Stimulated activated effector memory CD8-positive, alpha-beta T cell treated with anti-CD3 and anti-CD28 coated beads, Interleukin-12 subunit alpha, Interleukin-12 subunit beta, amount 100 ng/mL, for 72 hours (primary cell): ENCODE measurements around the gene A2ML1.

Experiments used
- ATAC-seq: fragments of 150-1000 bp; cut with Tn5 transposase; 2 replicates; pipeline ENCODE4 v1.10.0; 2021
- DNase-seq, 2 donors: peaks; one replicate each; pipeline ENCODE4 v3.0.0; 2021 to 2022; ENCODE audit warnings: low spot score in 2 of 2
- H3K27ac Mint-ChIP-seq: one replicate; pipeline ENCODE4 v1.8.0; 2022; ENCODE audit warnings: mild to moderate bottlenecking, mixed read lengths
- H3K36me3 Mint-ChIP-seq: one replicate; pipeline ENCODE4 v1.8.0; 2022; ENCODE audit warnings: mild to moderate bottlenecking, mixed read lengths
- H3K4me1 Mint-ChIP-seq: one replicate; pipeline ENCODE4 v1.8.0; 2022; ENCODE audit warnings: mixed read lengths
- H3K4me3 Mint-ChIP-seq: one replicate; pipeline ENCODE4 v1.8.0; 2022; ENCODE audit warnings: mild to moderate bottlenecking, mixed read lengths
- H3K9me3 Mint-ChIP-seq: one replicate; pipeline ENCODE4 v1.8.0; 2022; ENCODE audit warnings: mixed read lengths

A2ML1 gene

DNA sequence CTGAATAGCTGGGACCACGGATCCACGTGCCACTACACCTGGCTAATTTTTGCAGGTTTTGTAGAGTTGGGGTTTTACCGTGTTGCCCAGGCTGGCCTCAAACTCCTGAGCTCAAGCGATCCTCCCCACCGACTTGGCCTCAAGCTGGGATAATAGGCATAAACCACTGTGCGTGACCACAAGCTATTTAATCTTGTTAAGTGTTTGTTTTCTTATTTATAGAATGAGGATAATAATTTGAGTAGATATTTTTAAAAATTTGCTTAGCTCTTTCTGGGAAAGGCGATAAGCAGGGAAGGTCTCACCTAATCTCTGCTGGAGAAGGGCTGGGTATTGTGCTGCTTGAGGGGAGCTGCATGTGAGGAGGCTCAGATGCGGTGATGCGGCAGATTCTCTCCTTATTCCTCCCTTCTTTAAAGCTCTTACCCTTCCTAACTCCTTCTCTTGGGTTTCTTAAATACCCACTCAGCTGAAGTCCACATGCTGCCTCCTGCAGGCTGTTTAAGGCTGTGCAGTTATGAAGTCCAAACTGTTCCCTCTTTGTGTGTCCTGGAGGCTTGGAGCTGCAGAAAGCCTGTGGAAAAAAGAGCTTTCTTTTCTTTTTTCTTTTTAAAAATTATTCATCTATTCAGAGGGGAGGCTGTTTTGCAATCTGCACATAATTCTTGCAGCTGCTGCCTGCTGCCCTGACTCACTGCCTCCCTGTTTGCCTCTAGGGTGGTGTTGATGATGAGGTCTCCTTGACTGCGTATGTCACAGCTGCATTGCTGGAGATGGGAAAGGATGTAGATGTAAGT lies 37.9 kb downstream of the A2ML1 start:
- Mint-ChIP-seq H3K27ac (no peak overlapping the region), H3K4me3 (no peak overlapping the region), H3K4me1 (no peaks in the 10 kb centered on the region), H3K9me3 (no peaks in the 10 kb centered on the region), H3K36me3 (no peaks in the 10 kb centered on the region)
- peak; percentile 39 for ATAC-seq
- peak; percentile 4 to 52 for DNase-seq

GRCh38 chr12:8866429-8866828 lies 44.0 kb downstream of the A2ML1 start:
- Mint-ChIP-seq H3K36me3 (no peaks in the 10 kb centered on the region), H3K4me1 (peaks cover 5% of the 10 kb centered on the region), H3K9me3 (no peaks in the 10 kb centered on the region), H3K27ac (no peak overlapping the region), H3K4me3 (no peak overlapping the region)
- DNase-seq (no peak), ATAC-seq (no peak)

DNA sequence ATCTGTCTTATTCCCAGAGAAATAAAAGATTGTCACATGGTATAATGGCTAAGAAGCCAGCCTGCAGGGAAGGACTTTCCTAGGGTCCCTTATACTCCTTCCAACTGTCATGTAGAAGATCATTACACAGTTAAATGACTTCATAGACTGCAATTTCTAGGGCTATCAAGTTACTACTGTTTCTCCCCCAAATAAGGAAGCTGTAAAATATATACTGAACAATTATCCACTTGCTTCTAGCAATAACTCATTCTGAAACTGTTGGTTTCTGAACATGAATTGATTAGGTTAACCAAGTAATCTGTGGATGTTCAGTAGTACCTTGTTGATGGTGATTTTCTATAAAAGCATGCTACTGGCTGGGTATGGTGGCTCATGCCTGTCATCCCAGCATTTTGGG lies 44.6 kb downstream of the A2ML1 start:
- Mint-ChIP-seq H3K27ac (no peak overlapping the region), H3K36me3 (no peaks in the 10 kb centered on the region), H3K9me3 (no peaks in the 10 kb centered on the region), H3K4me3 (no peak overlapping the region), H3K4me1 (peaks cover 5% of the 10 kb centered on the region)
- ATAC-seq (peak; percentile 21), DNase-seq (no peak)

DNA sequence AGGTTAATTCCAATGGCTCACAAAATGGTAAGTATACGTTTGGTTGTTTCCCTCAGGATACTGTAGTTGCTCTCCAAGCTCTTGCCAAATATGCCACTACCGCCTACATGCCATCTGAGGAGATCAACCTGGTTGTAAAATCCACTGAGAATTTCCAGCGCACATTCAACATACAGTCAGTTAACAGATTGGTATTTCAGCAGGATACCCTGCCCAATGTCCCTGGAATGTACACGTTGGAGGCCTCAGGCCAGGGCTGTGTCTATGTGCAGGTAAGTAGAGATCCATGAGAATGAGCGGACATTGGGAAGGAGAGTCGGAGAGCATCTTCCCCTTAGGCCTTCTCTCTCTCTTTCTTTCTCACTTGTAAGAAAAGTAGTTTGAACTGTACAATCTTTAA lies 45.4 kb downstream of the A2ML1 start:
- Mint-ChIP-seq H3K4me1 (peaks cover 5% of the 10 kb centered on the region), H3K36me3 (no peaks in the 10 kb centered on the region), H3K4me3 (no peak overlapping the region), H3K27ac (no peak overlapping the region), H3K9me3 (no peaks in the 10 kb centered on the region)
- no peak for DNase-seq
- no peak for ATAC-seq

- ATAC-seq = no peak
- Mint-ChIP-seq H3K4me3 (no peak overlapping the region), H3K27ac (no peak overlapping the region), H3K4me1 (peaks cover 5% of the 10 kb centered on the region), H3K9me3 (no peaks in the 10 kb centered on the region), H3K36me3 (no peaks in the 10 kb centered on the region)
- DNase-seq = no peak
Measured at GRCh38 chr12:8870586-8870985, 48.2 kb downstream of the A2ML1 start.

- Mint-ChIP-seq H3K4me3 (no peak overlapping the region), H3K4me1 (peaks cover 5% of the 10 kb centered on the region), H3K36me3 (no peaks in the 10 kb centered on the region), H3K9me3 (no peaks in the 10 kb centered on the region), H3K27ac (no peak overlapping the region)
- DNase-seq (no peak), ATAC-seq (no peak)
Measured at GRCh38 chr12:8871068-8871467, 48.6 kb downstream of the A2ML1 start.

DNA sequence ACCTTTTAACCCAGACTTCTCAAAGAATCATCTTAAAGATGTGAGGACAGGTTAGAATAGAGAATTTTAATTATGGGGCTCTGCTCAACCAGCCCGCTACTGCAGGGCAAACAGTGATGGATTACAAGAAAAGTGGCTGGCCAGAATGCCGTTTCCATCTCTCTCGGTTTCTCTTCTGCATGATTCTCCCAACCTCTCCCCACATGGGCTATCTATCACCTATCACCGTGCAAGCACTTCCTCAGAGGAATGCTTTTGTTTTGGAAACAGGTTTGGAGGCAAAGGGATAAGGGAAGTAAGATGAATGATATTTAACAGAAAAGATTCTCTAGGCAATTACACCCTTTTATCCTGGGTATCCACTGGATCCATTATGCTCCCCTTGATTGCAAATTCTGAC lies 54.5 kb downstream of the A2ML1 start:
- Mint-ChIP-seq H3K27ac (no peak overlapping the region), H3K4me3 (no peak overlapping the region), H3K36me3 (no peaks in the 10 kb centered on the region), H3K4me1 (no peaks in the 10 kb centered on the region), H3K9me3 (no peaks in the 10 kb centered on the region)
- no peak for ATAC-seq
- DNase-seq = no peak

- no peaks in the 10 kb centered on the region for H3K36me3 Mint-ChIP-seq
- no peak overlapping the region for H3K27ac Mint-ChIP-seq
- no peaks in the 10 kb centered on the region for H3K4me1 Mint-ChIP-seq
- DNase-seq (no peak), ATAC-seq (no peak)
- no peaks in the 10 kb centered on the region for H3K9me3 Mint-ChIP-seq
- no peak overlapping the region for H3K4me3 Mint-ChIP-seq
Measured at GRCh38 chr12:8886502-8887284, 64.3 kb downstream of the A2ML1 start.

- Mint-ChIP-seq H3K9me3 (no peaks in the 10 kb centered on the region), H3K4me1 (no peaks in the 10 kb centered on the region), H3K27ac (no peak overlapping the region), H3K36me3 (no peaks in the 10 kb centered on the region), H3K4me3 (no peak overlapping the region)
- ATAC-seq (no peak), DNase-seq (no peak)
Measured at GRCh38 chr12:8887285-8887715, 64.9 kb downstream of the A2ML1 start.

DNA sequence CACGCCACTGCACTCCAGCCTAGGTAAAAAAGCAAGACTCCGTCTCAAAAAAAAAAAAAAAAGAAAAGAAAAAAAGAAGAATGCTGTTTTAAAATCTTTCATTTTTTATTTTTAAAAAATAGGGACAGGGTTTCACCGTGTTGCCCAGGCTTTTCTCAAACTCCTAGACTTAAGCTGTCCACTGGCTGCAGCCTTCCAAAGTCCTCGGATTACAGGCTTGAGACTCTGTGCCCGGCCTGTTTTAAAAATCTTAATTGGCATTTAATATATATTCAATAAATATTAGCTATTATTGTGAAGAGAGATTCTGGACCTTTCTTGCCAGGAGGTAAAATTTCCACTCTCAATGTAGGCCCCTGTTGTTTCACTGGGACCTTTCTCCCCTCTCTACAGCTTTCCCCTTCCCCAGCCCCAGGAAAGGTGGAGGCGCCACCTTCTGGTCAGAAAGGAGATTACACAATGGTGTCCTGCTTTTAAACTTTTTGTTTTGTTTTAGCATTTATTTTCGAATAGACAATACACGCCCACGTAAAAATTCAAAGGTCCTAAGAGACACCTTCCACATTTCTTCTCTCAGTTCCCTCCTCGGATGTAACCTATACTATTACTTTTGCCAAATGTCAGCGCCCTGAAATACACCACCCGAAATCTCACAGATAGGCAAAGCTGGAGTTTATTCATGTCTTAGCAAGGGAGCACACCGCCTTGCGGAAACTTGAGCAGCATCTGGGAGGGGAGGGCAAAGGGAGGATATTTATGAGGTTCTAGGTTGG lies 68.1 kb downstream of the A2ML1 start:
- H3K9me3 Mint-ChIP-seq = no peaks in the 10 kb centered on the region
- no peak overlapping the region for H3K27ac Mint-ChIP-seq
- ATAC-seq (peak; percentile 68), DNase-seq (peak; percentile 56 to 78)
- H3K36me3 Mint-ChIP-seq = no peaks in the 10 kb centered on the region
- H3K4me1 Mint-ChIP-seq = no peaks in the 10 kb centered on the region
- peak overlapping the region; percentile 69 for H3K4me3 Mint-ChIP-seq

GRCh38 chr12:8891976-8892375 lies 69.6 kb downstream of the A2ML1 start:
- Mint-ChIP-seq H3K9me3 (no peaks in the 10 kb centered on the region), H3K4me1 (no peaks in the 10 kb centered on the region), H3K27ac (no peak overlapping the region), H3K36me3 (no peaks in the 10 kb centered on the region), H3K4me3 (no peak overlapping the region)
- ATAC-seq (no peak), DNase-seq (no peak)

DNA sequence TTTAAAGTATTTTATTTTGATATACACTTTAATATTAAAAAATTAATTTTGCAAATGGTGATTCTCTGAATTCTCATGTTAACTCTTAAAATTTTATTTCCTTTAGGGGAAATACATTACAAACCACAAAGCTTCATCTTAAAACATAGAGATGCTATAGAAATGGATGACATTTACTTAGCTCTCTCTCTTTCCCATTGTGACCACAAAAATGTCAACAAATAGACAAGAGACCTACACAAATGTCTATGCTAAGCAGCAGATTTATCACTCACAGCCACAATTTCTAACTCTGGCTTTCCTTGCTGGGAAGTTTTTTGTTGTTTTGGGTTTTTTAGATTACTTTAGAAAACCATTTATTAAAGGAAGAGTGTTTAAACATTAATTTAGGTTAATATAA lies 72.0 kb downstream of the A2ML1 start:
- Mint-ChIP-seq H3K36me3 (no peaks in the 10 kb centered on the region), H3K27ac (no peak overlapping the region), H3K4me1 (no peaks in the 10 kb centered on the region), H3K4me3 (no peak overlapping the region), H3K9me3 (no peaks in the 10 kb centered on the region)
- ATAC-seq (no peak), DNase-seq (no peak)

GRCh38 chr12:8894986-8895385 lies 72.6 kb downstream of the A2ML1 start:
- H3K4me1 Mint-ChIP-seq = no peaks in the 10 kb centered on the region
- ATAC-seq = no peak
- no peak overlapping the region for H3K4me3 Mint-ChIP-seq
- H3K36me3 Mint-ChIP-seq = no peaks in the 10 kb centered on the region
- no peaks in the 10 kb centered on the region for H3K9me3 Mint-ChIP-seq
- no peak for DNase-seq
- no peak overlapping the region for H3K27ac Mint-ChIP-seq

DNA sequence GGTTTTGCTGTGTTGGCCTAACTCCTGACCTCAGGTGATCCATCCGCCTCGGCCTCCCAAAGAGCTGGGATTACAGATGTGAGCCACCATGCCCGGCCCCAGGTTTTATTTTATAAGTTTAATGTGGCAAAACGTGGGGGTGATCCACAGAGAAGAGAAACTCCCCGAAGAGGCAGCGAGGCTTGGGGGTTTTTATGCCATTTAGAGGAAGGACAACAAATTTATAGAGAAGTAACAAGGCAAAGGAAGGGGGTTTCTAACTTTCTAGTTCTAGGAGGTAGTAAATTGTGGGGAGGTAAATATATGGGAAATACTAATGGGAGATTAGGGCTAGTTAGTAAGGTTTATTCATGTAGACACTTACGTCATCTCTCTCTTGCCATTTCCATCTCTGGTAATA lies 74.7 kb downstream of the A2ML1 start:
- DNase-seq (no peak), ATAC-seq (no peak)
- Mint-ChIP-seq H3K36me3 (no peaks in the 10 kb centered on the region), H3K4me1 (no peaks in the 10 kb centered on the region), H3K27ac (no peak overlapping the region), H3K4me3 (no peak overlapping the region), H3K9me3 (no peaks in the 10 kb centered on the region)

GRCh38 chr12:8899830-8900229 lies 77.4 kb downstream of the A2ML1 start:
- ATAC-seq (no peak), DNase-seq (no peak)
- H3K9me3 Mint-ChIP-seq = no peaks in the 10 kb centered on the region
- no peaks in the 10 kb centered on the region for H3K4me1 Mint-ChIP-seq
- no peaks in the 10 kb centered on the region for H3K36me3 Mint-ChIP-seq
- H3K4me3 Mint-ChIP-seq = no peak overlapping the region
- no peak overlapping the region for H3K27ac Mint-ChIP-seq
